SK-N-MC (cell line): ENCODE data around the gene NKAIN2.
A peak's percentile ranks its signal among the peaks of the same experiment; 100 is the strongest.

ENCODE experiments used
- DNase-seq: peaks from one replicate; pipeline ENCODE4 v3.0.0-alpha.2; 2011; ENCODE audit warnings: low read depth, low spot score
- H3K27ac ChIP-seq: fragments of 200-600 bp; sonication (generic); 2 replicates; pipeline ENCODE4 v1.5.1; 2016; ENCODE audit warnings: mixed run types
- H3K36me3 ChIP-seq: fragments of 200-600 bp; sonication (generic); 2 replicates; pipeline ENCODE4 v1.6.1; 2017; ENCODE audit warnings: antibody characterized with exemption, low read length, mixed read lengths; ENCODE audit not compliant: insufficient read depth
- H3K4me3 ChIP-seq: fragments of 200-600 bp; sonication (generic); 2 replicates; pipeline ENCODE4 v1.5.1; 2016
- H3K9ac ChIP-seq: fragments of 200-600 bp; sonication (generic); 2 replicates; pipeline ENCODE4 v1.8.0; 2017; ENCODE audit warnings: mixed run types, mixed read lengths; ENCODE audit not compliant: insufficient read length
- H3K9me3 ChIP-seq: fragments of 200-600 bp; sonication (generic); 2 replicates; pipeline ENCODE4 v1.6.1; 2017; ENCODE audit warnings: low read depth, mild to moderate bottlenecking, antibody characterized with exemption, low read length, moderate library complexity, mixed read lengths
- EZH2 ChIP-seq: fragments of 200-600 bp; sonication (generic); IDR thresholded peaks from one replicate; pipeline ENCODE4 v1.6.1; 2017; ENCODE audit warnings: antibody characterized with exemption
- FOXP2 ChIP-seq: optimal IDR thresholded peaks from 2 replicates; pipeline ENCODE3; 2011; ENCODE audit warnings: mild to moderate bottlenecking, moderate library complexity; ENCODE audit not compliant: insufficient read depth; ENCODE audit errors: extremely low read length, control extremely low read depth
- POLR2AphosphoS5 ChIP-seq: IDR thresholded peaks from 2 replicates; pipeline ENCODE4 v1.6.1; 2012; ENCODE audit warnings: mild to moderate bottlenecking, low read depth, low read length, borderline replicate concordance

NKAIN2 gene

DNA sequence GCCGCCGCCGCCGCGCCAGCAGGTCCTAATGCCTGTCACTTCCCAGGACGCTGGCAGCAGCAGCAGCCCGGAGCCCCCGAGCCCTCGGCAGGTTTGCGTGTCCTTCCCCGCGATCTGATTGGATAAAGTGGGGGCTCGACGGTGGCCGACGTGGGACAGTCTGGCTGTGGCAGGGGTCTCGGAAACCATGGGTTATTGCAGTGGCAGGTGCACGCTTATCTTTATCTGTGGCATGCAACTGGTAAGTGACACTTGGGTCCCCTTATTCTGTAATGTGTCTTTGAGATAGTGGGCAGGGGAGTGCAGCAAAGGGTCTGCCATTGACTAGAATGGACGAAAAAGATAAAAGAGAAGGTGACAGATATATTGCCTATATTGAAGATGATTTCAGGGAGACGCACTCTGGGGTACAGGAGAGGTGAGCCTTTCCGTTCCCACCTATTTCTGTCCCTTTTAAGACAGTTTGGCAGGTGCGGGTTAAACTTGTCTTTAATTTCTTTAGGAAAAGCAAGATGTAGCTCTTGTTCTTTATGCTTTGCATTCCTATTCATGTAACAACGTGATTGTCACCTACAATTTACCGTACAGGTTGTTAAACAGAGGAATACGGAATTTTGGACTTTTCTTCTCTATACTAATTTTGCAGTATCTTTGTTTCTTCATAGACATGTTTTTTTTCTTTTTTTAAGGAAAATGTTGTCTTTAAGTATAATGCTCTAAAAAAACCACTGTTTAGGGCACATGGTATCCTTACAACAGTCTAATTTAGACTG, 535 bp downstream of the NKAIN2 start:
- no peak for TF ChIP-seq POLR2AphosphoS5
- DNase-seq = no peak
- H3K36me3 ChIP-seq = no peaks in the 10 kb centered on the region
- no peaks in the 10 kb centered on the region for H3K9me3 ChIP-seq
- peak overlapping the region; percentile 52 for H3K9ac ChIP-seq
- peak overlapping the region; percentile 88 for H3K4me3 ChIP-seq
- no peak overlapping the region for H3K27ac ChIP-seq

DNA sequence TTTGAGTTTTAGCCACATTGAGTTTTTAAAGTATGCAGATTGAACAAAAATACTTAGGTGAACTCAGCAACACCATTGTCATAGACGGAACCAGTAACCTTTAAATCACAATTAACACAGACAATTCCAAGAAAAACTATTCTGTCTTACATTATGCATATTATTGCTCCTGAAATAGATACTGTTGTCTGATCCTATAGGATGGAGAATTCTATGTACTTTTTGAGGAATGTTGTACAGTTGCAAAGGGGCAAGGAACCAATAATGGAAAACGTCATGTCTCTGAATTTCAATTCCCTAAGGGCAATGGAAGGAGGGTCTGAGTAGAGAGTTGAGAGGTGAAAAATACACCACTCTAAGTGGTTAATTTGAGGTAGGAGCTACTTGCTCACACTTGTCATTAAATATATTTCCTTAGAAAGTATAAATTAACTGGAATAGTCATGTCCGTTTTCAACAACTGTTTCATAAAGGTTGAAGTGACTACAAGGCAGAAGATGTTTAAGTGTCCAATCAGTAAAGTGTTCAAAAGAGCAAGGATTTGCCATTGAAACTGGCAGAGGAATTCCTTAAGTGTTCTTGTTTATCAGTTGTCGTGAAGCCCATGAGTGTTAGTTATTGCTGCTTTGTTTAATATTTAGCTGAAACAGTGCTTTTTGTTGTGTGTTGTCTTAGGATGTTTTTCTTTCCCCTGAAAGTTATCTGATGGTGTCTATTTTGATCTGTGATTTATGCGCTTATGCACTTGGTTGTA, 1.3 kb downstream of the NKAIN2 start:
- peak overlapping the region; percentile 43 for H3K9ac ChIP-seq
- TF ChIP-seq POLR2AphosphoS5 (no peak), EZH2 (no peak), FOXP2 (no peak)
- peak overlapping the region; percentile 88 for H3K4me3 ChIP-seq
- H3K36me3 ChIP-seq = no peaks in the 10 kb centered on the region
- no peaks in the 10 kb centered on the region for H3K9me3 ChIP-seq
- DNase-seq = no peak
- peak overlapping the region; percentile 37; the same call in 1 of the 2 replicates for H3K27ac ChIP-seq

DNA sequence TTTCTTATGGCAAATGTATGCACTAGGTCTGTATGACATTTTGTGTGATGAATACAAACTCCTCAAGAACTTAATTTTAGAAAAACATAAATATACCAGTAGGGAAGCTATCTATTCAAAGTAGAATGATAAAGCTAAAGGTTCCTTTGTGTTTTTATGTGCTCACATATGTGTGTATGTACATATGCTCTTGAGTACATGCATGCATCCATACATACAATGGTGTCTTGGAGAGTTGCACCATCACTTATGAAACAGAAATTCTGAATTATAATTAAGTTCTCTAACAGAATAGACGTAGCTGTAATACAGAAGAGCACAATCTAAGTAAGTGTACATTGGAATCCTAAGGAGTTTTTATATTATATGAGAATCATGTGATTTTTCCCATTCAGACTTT, 2.3 kb downstream of the NKAIN2 start:
- Histone ChIP-seq H3K4me3 (peak overlapping the region; percentile 88), H3K36me3 (no peaks in the 10 kb centered on the region), H3K9ac (peak overlapping the region; percentile 43), H3K9me3 (no peaks in the 10 kb centered on the region), H3K27ac (peak overlapping the region; percentile 37; the same call in 1 of the 2 replicates)
- no peak for DNase-seq
- no peak for TF ChIP-seq FOXP2
- TF ChIP-seq POLR2AphosphoS5 = no peak
- no peak for TF ChIP-seq EZH2

DNA sequence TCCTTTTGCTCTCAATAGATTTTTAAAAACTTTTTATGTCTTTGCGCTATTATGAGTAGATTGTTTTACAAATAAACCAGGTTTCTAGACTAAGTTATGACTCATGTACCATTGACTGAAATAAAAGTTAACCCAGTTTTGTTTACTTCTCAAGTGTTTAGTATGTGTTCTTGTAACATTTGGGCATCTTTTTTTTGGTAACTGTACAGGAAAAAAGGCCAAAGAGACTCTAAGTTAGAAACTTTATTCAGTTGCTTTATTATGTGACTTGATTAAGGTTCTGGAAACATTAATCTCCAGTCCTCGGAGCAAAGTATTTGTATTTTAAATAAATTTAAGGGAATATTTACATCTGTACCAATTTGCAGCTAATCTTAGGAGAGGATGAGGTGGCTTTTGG, 2.9 kb downstream of the NKAIN2 start:
- no peaks in the 10 kb centered on the region for H3K9me3 ChIP-seq
- peak overlapping the region; percentile 88 for H3K4me3 ChIP-seq
- no peak overlapping the region for H3K9ac ChIP-seq
- H3K36me3 ChIP-seq = no peaks in the 10 kb centered on the region
- no peak overlapping the region for H3K27ac ChIP-seq
- no peak for DNase-seq
- TF ChIP-seq POLR2AphosphoS5 = no peak
- no peak for TF ChIP-seq EZH2
- no peak for TF ChIP-seq FOXP2

DNA sequence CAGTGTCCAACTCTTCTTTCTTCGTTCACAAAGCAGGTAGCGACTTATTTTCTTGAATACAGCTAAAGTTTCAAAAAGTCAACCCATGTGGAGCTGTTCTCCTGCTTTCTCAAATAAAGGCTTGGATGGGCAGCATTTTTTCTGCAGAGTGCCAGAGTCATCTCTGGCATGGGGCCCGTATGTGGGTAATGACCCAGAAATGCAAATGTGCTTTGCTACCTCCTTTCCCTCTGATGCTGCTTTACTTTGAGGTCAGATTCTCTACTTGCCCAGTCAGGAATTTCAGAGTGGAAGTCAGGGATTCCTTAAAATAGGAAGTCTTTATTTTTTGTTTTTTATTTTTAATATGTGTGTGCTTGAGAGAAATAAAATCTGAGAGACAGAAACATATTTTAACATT, 4.9 kb downstream of the NKAIN2 start:
- Histone ChIP-seq H3K4me3 (peak overlapping the region; percentile 54), H3K9me3 (no peaks in the 10 kb centered on the region)
- DNase-seq = no peak

DNA sequence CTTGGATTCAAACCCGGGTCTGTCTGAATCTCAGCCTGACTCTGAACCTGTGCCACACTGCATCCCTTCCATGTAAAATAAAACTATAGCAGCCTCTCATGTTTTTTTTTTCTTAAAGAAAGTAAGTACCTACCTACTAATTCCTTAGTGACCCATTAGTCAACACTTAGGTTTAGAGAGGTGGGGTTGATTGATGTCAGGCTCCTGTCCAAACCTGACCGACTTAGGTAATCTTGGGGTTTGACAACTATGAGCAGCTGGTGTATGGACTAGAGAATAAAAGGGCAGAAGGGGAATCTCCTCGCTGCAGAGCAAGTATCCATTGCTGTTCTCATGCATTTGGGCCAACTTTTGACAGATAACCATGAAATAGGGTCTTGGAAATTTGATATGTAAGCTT, 6.5 kb downstream of the NKAIN2 start:
- no peaks in the 10 kb centered on the region for H3K9me3 ChIP-seq
- no peak overlapping the region for H3K9ac ChIP-seq
- H3K4me3 ChIP-seq = no peak overlapping the region
- H3K27ac ChIP-seq = no peak overlapping the region
- DNase-seq = no peak
- H3K36me3 ChIP-seq = no peaks in the 10 kb centered on the region
- no peak for TF ChIP-seq FOXP2
- no peak for TF ChIP-seq EZH2
- no peak for TF ChIP-seq POLR2AphosphoS5

More for the DNA sequence above, 4.9 kb downstream of the NKAIN2 start:
- H3K36me3 ChIP-seq = no peaks in the 10 kb centered on the region
- TF ChIP-seq POLR2AphosphoS5 (no peak), FOXP2 (no peak), EZH2 (no peak)
- H3K27ac ChIP-seq = peak overlapping the region; percentile 69
- H3K9ac ChIP-seq = no peak overlapping the region

DNA sequence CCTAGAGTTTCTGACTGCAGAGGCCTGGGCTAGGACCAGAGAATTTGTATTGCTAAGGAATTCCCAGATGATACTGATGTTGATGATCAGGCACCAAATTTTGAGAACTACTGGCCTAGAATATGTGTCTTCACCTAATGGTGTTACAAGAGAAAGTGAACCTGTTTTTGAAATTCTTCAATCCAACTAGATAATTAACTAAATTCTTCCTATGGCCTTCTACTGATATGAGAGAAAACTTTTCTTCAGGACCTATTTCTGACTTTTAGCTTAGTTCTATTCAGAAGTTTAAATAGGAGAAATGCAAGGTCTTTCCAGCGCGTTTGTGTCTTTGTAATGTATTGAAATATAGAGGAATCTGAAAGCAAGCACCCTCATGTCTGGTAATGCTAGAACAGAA, 7.3 kb downstream of the NKAIN2 start:
- no peak for TF ChIP-seq POLR2AphosphoS5

DNA sequence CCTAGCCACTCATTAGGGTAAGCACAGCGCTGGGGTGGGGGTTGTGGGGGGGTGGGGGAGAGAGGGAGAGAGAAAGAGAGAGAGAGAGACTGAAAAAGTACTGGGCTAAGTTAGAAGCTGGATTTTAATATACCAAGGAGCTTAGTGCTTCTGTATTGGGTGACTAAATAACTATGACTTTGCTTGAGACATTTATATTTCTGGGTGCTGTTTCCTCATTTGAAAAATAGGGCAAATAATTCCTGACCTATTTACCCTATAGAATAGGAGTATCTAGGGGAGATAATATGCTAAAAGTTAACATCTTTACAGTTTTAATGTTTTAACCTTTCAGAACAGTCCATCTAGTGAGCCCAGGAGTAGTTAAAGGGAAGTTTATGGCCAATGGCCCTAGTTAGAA, 7.7 kb downstream of the NKAIN2 start:
- H3K9me3 ChIP-seq = no peaks in the 10 kb centered on the region
- TF ChIP-seq POLR2AphosphoS5 = no peak
- TF ChIP-seq FOXP2 = no peak
- TF ChIP-seq EZH2 = no peak
- H3K9ac ChIP-seq = no peak overlapping the region
- peak overlapping the region; percentile 20; the same call in 1 of the 2 replicates for H3K4me3 ChIP-seq
- no peak for DNase-seq
- peak overlapping the region; percentile 61; the same call in 1 of the 2 replicates for H3K27ac ChIP-seq
- no peaks in the 10 kb centered on the region for H3K36me3 ChIP-seq

More for the DNA sequence above, 7.3 kb downstream of the NKAIN2 start:
- H3K27ac ChIP-seq = peak overlapping the region; percentile 61
- H3K9me3 ChIP-seq = no peaks in the 10 kb centered on the region
- no peak overlapping the region for H3K9ac ChIP-seq
- no peak overlapping the region for H3K4me3 ChIP-seq
- DNase-seq = no peak
- H3K36me3 ChIP-seq = no peaks in the 10 kb centered on the region
